Measurements from ENCODE around the gene GNB4.

GNB4 gene

DNA sequence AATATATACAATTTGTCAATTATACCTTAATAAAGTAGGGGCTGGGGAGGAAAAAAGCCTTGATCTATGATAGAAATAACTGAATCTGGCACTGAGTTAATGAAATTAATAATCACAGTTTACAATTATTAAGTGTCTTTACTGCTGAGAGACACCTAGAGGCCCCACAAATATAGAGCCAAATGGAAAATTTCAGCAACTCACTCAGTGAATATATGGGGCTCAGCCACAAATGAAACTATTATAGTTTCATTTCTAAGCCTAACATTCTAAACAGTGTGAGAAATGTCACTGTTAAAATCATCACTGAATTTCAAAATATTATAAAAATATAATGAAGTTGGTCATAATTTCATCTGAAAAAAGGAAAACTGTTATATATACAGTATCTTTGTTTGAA lies 40.3 kb downstream of the GNB4 start:
- Histone ChIP-seq H3K27me3 (ENCODE audit: control insufficient read depth, insufficient read depth, low read length) (no peaks in the 10 kb centered on the region), H3K36me3 (ENCODE audit: control insufficient read depth, insufficient read depth, low read length) (no peaks in the 10 kb centered on the region), H3K4me3 (ENCODE audit: low read depth, low read length) (no peak overlapping the region), H3K9ac (no peak overlapping the region), H3K27ac (no peak overlapping the region), H3K4me1 (no peaks in the 10 kb centered on the region), H3K79me2 (no peaks in the 10 kb centered on the region), H3K4me2 (ENCODE audit: low read length) (no peak overlapping the region), H2AFZ (no peak overlapping the region), H3K9me3 (ENCODE audit: control insufficient read depth, low read length) (no peaks in the 10 kb centered on the region)
- TF ChIP-seq, protein P1, sequence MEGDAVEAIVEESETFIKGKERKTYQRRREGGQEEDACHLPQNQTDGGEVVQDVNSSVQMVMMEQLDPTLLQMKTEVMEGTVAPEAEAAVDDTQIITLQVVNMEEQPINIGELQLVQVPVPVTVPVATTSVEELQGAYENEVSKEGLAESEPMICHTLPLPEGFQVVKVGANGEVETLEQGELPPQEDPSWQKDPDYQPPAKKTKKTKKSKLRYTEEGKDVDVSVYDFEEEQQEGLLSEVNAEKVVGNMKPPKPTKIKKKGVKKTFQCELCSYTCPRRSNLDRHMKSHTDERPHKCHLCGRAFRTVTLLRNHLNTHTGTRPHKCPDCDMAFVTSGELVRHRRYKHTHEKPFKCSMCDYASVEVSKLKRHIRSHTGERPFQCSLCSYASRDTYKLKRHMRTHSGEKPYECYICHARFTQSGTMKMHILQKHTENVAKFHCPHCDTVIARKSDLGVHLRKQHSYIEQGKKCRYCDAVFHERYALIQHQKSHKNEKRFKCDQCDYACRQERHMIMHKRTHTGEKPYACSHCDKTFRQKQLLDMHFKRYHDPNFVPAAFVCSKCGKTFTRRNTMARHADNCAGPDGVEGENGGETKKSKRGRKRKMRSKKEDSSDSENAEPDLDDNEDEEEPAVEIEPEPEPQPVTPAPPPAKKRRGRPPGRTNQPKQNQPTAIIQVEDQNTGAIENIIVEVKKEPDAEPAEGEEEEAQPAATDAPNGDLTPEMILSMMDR (IDR thresholded peaks at IDR 0.05) = no peak

DNA sequence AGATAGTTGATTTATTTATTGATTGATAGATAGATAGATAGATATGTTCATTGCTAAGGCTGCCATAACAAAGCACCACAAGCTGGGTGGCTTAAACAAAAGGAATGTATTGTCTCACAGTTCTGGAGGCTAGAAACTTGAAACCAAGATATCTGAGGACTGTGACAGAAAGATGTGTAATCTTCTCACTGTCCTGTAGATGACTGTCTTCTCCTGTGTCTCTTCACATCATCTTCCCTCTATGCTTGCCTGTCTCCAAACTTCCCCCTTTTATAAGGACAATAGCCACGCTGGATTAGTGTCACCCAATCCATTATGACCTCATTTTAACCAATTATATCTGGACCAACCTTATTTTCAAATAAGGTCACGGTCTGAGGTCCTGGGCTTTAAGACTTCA lies 40.9 kb downstream of the GNB4 start:
- Histone ChIP-seq H3K9me3 (ENCODE audit: control insufficient read depth, low read length) (no peaks in the 10 kb centered on the region), H3K36me3 (ENCODE audit: control insufficient read depth, insufficient read depth, low read length) (no peaks in the 10 kb centered on the region), H3K4me3 (ENCODE audit: low read depth, low read length) (no peak overlapping the region), H3K4me1 (no peaks in the 10 kb centered on the region), H2AFZ (no peak overlapping the region), H3K9ac (no peak overlapping the region), H3K27ac (no peak overlapping the region), H3K79me2 (no peaks in the 10 kb centered on the region), H3K4me2 (ENCODE audit: low read length) (no peak overlapping the region), H3K27me3 (ENCODE audit: control insufficient read depth, insufficient read depth, low read length) (no peaks in the 10 kb centered on the region)
- TF ChIP-seq, protein P1 (IDR thresholded peaks at IDR 0.05) = no peak

DNA sequence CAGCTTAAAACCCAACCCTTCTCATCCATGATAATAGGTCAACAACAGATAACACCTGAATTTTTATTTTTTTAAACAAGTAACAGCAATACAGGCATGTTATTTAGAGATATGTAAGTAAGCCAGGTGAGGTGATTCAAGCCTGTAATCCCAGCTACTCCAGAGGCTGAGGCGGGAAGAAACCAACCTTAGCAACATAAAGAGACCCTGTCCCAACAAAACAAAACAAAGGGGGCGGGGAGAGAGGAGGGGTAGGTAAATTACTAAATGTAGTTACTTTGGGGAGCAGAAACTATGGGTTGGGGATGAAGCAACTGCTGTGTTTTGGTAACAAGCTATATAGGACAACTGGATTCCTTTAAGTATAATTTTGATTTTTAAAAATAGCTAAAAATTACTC lies 47.0 kb downstream of the GNB4 start:
- no peak overlapping the region for H2AFZ ChIP-seq
- H3K36me3 ChIP-seq (ENCODE audit: control insufficient read depth, insufficient read depth, low read length) = no peaks in the 10 kb centered on the region
- no peaks in the 10 kb centered on the region for H3K4me1 ChIP-seq
- H3K27ac ChIP-seq = no peak overlapping the region
- no peaks in the 10 kb centered on the region for H3K79me2 ChIP-seq
- no peaks in the 10 kb centered on the region for H3K27me3 ChIP-seq (ENCODE audit: control insufficient read depth, insufficient read depth, low read length)
- H3K4me2 ChIP-seq (ENCODE audit: low read length) = no peak overlapping the region
- no peaks in the 10 kb centered on the region for H3K9me3 ChIP-seq (ENCODE audit: control insufficient read depth, low read length)
- H3K4me3 ChIP-seq (ENCODE audit: low read depth, low read length) = no peak overlapping the region
- TF ChIP-seq, protein P1 (IDR thresholded peaks at IDR 0.05) = no peak
- H3K9ac ChIP-seq = no peak overlapping the region

DNA sequence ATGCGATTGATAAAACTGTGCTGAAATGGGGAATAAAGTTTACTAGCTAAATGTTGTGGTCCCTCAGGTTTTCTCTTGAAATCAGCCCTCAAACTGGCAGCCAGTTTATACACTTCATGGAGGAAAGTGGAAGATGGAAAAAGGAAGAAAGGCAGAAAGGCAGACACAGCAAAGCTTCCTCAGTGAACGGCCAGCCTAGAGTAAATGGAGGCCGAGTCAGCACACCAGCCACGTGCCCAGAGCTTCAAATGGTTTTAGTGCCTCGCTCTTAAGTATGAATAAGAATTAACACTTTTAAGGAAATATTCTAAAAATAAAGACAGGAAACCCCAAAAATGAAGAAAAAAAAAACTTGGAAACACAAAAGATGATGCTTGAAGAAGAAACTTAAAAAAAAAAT lies 48.3 kb downstream of the GNB4 start:
- Histone ChIP-seq H3K9me3 (ENCODE audit: control insufficient read depth, low read length) (no peaks in the 10 kb centered on the region), H2AFZ (no peak overlapping the region), H3K9ac (no peak overlapping the region), H3K36me3 (ENCODE audit: control insufficient read depth, insufficient read depth, low read length) (no peaks in the 10 kb centered on the region), H3K4me3 (ENCODE audit: low read depth, low read length) (no peak overlapping the region), H3K79me2 (no peaks in the 10 kb centered on the region), H3K27ac (no peak overlapping the region), H3K4me2 (ENCODE audit: low read length) (no peak overlapping the region), H3K4me1 (no peaks in the 10 kb centered on the region), H3K27me3 (ENCODE audit: control insufficient read depth, insufficient read depth, low read length) (no peaks in the 10 kb centered on the region)
- TF ChIP-seq, protein P1 (IDR thresholded peaks at IDR 0.05) = no peak

DNA sequence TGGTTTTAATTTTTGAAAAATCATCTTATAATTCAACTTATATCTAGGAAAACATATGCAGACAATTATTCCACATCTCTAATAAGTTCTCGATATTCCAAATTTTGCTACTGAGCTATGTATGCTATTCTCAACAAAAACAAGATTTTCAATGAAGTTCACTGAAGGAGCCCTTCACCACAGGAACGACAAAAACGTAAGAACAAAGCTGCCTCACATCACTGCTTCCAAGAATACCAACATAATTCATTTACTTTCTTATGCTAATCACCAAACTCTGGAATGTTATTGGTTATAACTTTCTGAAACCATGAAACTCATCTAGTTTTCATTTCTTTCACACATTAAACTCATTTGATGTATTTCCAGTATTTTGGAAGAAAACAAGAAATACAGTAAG lies 49.7 kb downstream of the GNB4 start:
- TF ChIP-seq, protein P1 (IDR thresholded peaks at IDR 0.05) = no peak
- Histone ChIP-seq H3K4me1 (no peaks in the 10 kb centered on the region), H3K9me3 (ENCODE audit: control insufficient read depth, low read length) (no peaks in the 10 kb centered on the region), H3K27me3 (ENCODE audit: control insufficient read depth, insufficient read depth, low read length) (no peaks in the 10 kb centered on the region), H3K9ac (no peak overlapping the region), H3K36me3 (ENCODE audit: control insufficient read depth, insufficient read depth, low read length) (no peaks in the 10 kb centered on the region), H3K4me2 (ENCODE audit: low read length) (no peak overlapping the region), H3K4me3 (ENCODE audit: low read depth, low read length) (no peak overlapping the region), H3K79me2 (no peaks in the 10 kb centered on the region), H3K27ac (no peak overlapping the region), H2AFZ (no peak overlapping the region)
